DND-41 (cell line): ENCODE data around the gene POLR2B.
"Not testable (repeated sequence)": the region's sequence is repeated elsewhere in the genome, so short reads cannot be mapped to it uniquely, and the experiment has no call there.

Experiments used
- CTCF ChIP-seq: IDR thresholded peaks from 2 replicates; pipeline ENCODE4 v1.5.1; 2012; ENCODE audit warnings: borderline replicate concordance, low read length, moderate library complexity, mild to moderate bottlenecking; ENCODE audit not compliant: poor library complexity, severe bottlenecking; ENCODE audit errors: extremely low read depth
- EZH2 ChIP-seq: IDR thresholded peaks from 3 replicates; pipeline ENCODE4 v1.6.1; 2012; ENCODE audit warnings: borderline replicate concordance, low read depth, mild to moderate bottlenecking, moderate library complexity, low read length, inconsistent platforms; ENCODE audit not compliant: severe bottlenecking

GRCh38 chr4:56939826-56940225 lies 38.9 kb upstream of the POLR2B start:
- not testable (repeated sequence) for TF ChIP-seq CTCF, EZH2
